Colonic mucosa (tissue), 4 donors: ENCODE measurements around the gene MED12L. TPM values are rescaled to one million over a fixed set of nuclear protein-coding genes. Genes with fewer than 3 reads are reported as not detected.
"Not testable (repeated sequence)": the region's sequence is repeated elsewhere in the genome, so short reads cannot be mapped to it uniquely, and the experiment has no call there.

ENCODE experiments used
- DNase-seq: peaks from one replicate; pipeline ENCODE4 v3.0.0-alpha.2; 2020
- H3K27ac ChIP-seq: fragments of 200-600 bp; one replicate; pipeline ENCODE4 v1.8.0; 2021
- H3K27me3 ChIP-seq: fragments of 200-600 bp; one replicate; pipeline ENCODE4 v1.8.0; 2021
- H3K36me3 ChIP-seq: fragments of 200-600 bp; one replicate; pipeline ENCODE4 v1.8.0; 2021
- H3K4me1 ChIP-seq: fragments of 200-600 bp; one replicate; pipeline ENCODE4 v1.8.0; 2021; ENCODE audit warnings: mild to moderate bottlenecking
- H3K4me3 ChIP-seq: fragments of 200-600 bp; one replicate; pipeline ENCODE4 v1.8.0; 2021
- H3K9ac ChIP-seq, 2 donors: one replicate each; pipeline ENCODE4 v1.7.0; 2013; ENCODE audit warnings: control low read depth in 2 of 2, low read depth in 2 of 2, low read length in 2 of 2
- H3K9me3 ChIP-seq: fragments of 200-600 bp; one replicate; pipeline ENCODE4 v1.8.0; 2021
- CTCF ChIP-seq: fragments of 200-600 bp; IDR thresholded peaks from one replicate; pipeline ENCODE4 v1.8.0; 2022; ENCODE audit warnings: antibody characterized with exemption, mild to moderate bottlenecking
- intact Hi-C: fragments of 100-400 bp; cut with DNase I; formaldehyde crosslinking; loops from one replicate; pipeline ENCODE4 v1.14.1; 2022
- total RNA-seq, 2 donors: library from RNA; stranded (reverse); fragmentation: NEBNext Ultra II Directional in 1 of 2; extraction: Animal tissue kit (Norgen Biotek cat#: 25700) in 1 of 2; gene quantifications; one replicate each; pipeline ENCODE4 v1.2.1, GENCODE V29; 2021
- donor health status: healthy.
- donor health status: DM: no; HTN: no; CAD: no.
- donor health status: DM: no; HTN: no; CAD: no.

The MED12L gene
- total RNA-seq, 2 donors from 2014 or later: 0.32 to 1.3 TPM

- Histone ChIP-seq H3K27ac (no peak overlapping the region), H3K9me3 (no peaks in the 10 kb centered on the region), H3K4me1 (no peaks in the 10 kb centered on the region), H3K4me3 (no peak overlapping the region), H3K36me3 (no peaks in the 10 kb centered on the region), H3K27me3 (no peaks in the 10 kb centered on the region), H3K9ac (no peak overlapping the region)
- intact Hi-C loops: no loop called here
- DNase-seq: no peak
- TF ChIP-seq CTCF: no peak
These were observed 11.2 kb upstream of the MED12L start for GRCh38 chr3:151074256-151074655.

GRCh38 chr3:151075869-151076562 lies 9.4 kb upstream of the MED12L start:
- intact Hi-C loops: no loop called here
- H3K9me3 ChIP-seq: no peaks in the 10 kb centered on the region
- TF ChIP-seq CTCF: no peak
- no peaks in the 10 kb centered on the region for H3K4me1 ChIP-seq
- no peaks in the 10 kb centered on the region for H3K36me3 ChIP-seq
- DNase-seq: no peak
- H3K27ac ChIP-seq: no peak overlapping the region
- H3K27me3 ChIP-seq: no peaks in the 10 kb centered on the region
- H3K9ac ChIP-seq: no peak overlapping the region
- no peak overlapping the region for H3K4me3 ChIP-seq

- H3K27ac ChIP-seq: no peak overlapping the region
- no peak overlapping the region for H3K9ac ChIP-seq
- intact Hi-C loops: no loop called here
- no peaks in the 10 kb centered on the region for H3K9me3 ChIP-seq
- no peak overlapping the region for H3K4me3 ChIP-seq
- no peak for TF ChIP-seq CTCF
- no peaks in the 10 kb centered on the region for H3K27me3 ChIP-seq
- H3K36me3 ChIP-seq: no peaks in the 10 kb centered on the region
- no peak for DNase-seq
- no peaks in the 10 kb centered on the region for H3K4me1 ChIP-seq
These were observed 8.8 kb upstream of the MED12L start for GRCh38 chr3:151076626-151077025.

- not testable (repeated sequence) for H3K9me3 ChIP-seq, H3K27ac ChIP-seq, H3K4me3 ChIP-seq, H3K9ac ChIP-seq, H3K4me1 ChIP-seq, H3K27me3 ChIP-seq, H3K36me3 ChIP-seq, DNase-seq
- intact Hi-C loops: loop anchor here (10.0 kb wide), 1 partner anchor 356 kb away; no protein-coding TSS in a partner anchor
These were observed 4.4 kb upstream of the MED12L start for GRCh38 chr3:151081082-151081481.

- Histone ChIP-seq H3K9me3 (no peaks in the 10 kb centered on the region), H3K27me3 (peaks cover 28% of the 10 kb centered on the region), H3K4me3 (no peak overlapping the region), H3K4me1 (peaks cover 7% of the 10 kb centered on the region), H3K27ac (no peak overlapping the region), H3K9ac (no peak overlapping the region), H3K36me3 (no peaks in the 10 kb centered on the region)
- TF ChIP-seq CTCF: no peak
- no peak for DNase-seq
- intact Hi-C loops: loop anchor here (10.0 kb wide), 1 partner anchor 358 kb away; no protein-coding TSS in a partner anchor
These were observed 2.3 kb upstream of the MED12L start for GRCh38 chr3:151082880-151083838.
